WTC11 (cell line): ENCODE results near the gene MED26. TPM values are rescaled to one million over a fixed set of nuclear protein-coding genes. Genes with fewer than 3 reads are reported as not detected.

Source experiments
- ATAC-seq: fragments of 200-7000 bp; cut with Tn5 transposase; 2 replicates; pipeline ENCODE4 v1.10.0; 2021; ENCODE audit warnings: mild to moderate bottlenecking, moderate library complexity
- CTCF ChIA-PET: fragments of 300-600 bp; sonication (Branson Sonifier 250); formaldehyde crosslinking; loops from one replicate; lab custom pipeline; 2021; ENCODE audit warnings: antibody characterized with exemption; lab: Charles Lee
- POLR2A ChIA-PET: fragments of 350-600 bp; sonication (Branson Sonifier 250); formaldehyde crosslinking; loops from one replicate; lab custom pipeline; 2021; ENCODE audit warnings: antibody characterized with exemption; lab: Charles Lee
- DNase-seq: peaks from one replicate; pipeline ENCODE4 v3.0.0; 2021; ENCODE audit warnings: low spot score
- H3K27ac Mint-ChIP-seq: 2 replicates; pipeline ENCODE4 v1.8.0; 2021; ENCODE audit warnings: mixed read lengths
- H3K27me3 Mint-ChIP-seq: 2 replicates; pipeline ENCODE4 v1.8.0; 2021; ENCODE audit warnings: low read depth, mild to moderate bottlenecking, moderate library complexity, mixed read lengths
- H3K36me3 Mint-ChIP-seq: 2 replicates; pipeline ENCODE4 v1.8.0; 2021; ENCODE audit warnings: mixed read lengths
- H3K4me1 Mint-ChIP-seq: 2 replicates; pipeline ENCODE4 v1.8.0; 2022; ENCODE audit warnings: mixed read lengths
- H3K4me3 Mint-ChIP-seq: 2 replicates; pipeline ENCODE4 v1.8.0; 2021; ENCODE audit warnings: mild to moderate bottlenecking, moderate library complexity, mixed read lengths
- H3K9me3 Mint-ChIP-seq: 2 replicates; pipeline ENCODE4 v1.8.0; 2021; ENCODE audit warnings: mixed read lengths
- AR ChIP-seq: fragments of 250-450 bp; sonication (Bioruptor Pico); IDR thresholded peaks from 2 replicates; pipeline ENCODE4 v1.9.0; 2021; ENCODE audit warnings: mild to moderate bottlenecking
- ARID4B ChIP-seq: sonication (generic); formaldehyde crosslinking; IDR thresholded peaks from 2 replicates; pipeline ENCODE4 v1.8.0; 2023; ENCODE audit warnings: missing genetic modification reagents, mild to moderate bottlenecking, borderline replicate concordance
- CBFB ChIP-seq: sonication (generic); formaldehyde crosslinking; IDR thresholded peaks from 2 replicates; pipeline ENCODE4 v1.8.1; 2022; ENCODE audit warnings: mild to moderate bottlenecking, low read depth, missing genetic modification reagents
- CREB1 ChIP-seq: sonication (generic); formaldehyde crosslinking; IDR thresholded peaks from 2 replicates; pipeline ENCODE4 v1.8.0; 2023; ENCODE audit warnings: mild to moderate bottlenecking, missing genetic modification reagents
- E2F1 ChIP-seq: sonication (generic); formaldehyde crosslinking; IDR thresholded peaks from 2 replicates; pipeline ENCODE4 v1.8.0; 2022; ENCODE audit warnings: mild to moderate bottlenecking, missing genetic modification reagents
- EMX1 ChIP-seq: fragments of 250-450 bp; sonication (Bioruptor Pico); IDR thresholded peaks from 2 replicates; pipeline ENCODE4 v1.8.0; 2021; ENCODE audit warnings: mild to moderate bottlenecking
- GTF2I ChIP-seq: fragments of 250-450 bp; sonication (Bioruptor Pico); conservative IDR thresholded peaks from 2 replicates; pipeline ENCODE4 v1.4.0; 2021; ENCODE audit warnings: mild to moderate bottlenecking
- HMGXB4 ChIP-seq: sonication (generic); formaldehyde crosslinking; IDR thresholded peaks from 2 replicates; pipeline ENCODE4 v1.8.1; 2023; ENCODE audit warnings: mild to moderate bottlenecking, moderate library complexity, missing genetic modification reagents
- IRF1 ChIP-seq: sonication (generic); formaldehyde crosslinking; IDR thresholded peaks from 2 replicates; pipeline ENCODE4 v1.8.0; 2023; ENCODE audit warnings: missing genetic modification reagents
- MAX ChIP-seq: sonication (generic); formaldehyde crosslinking; IDR thresholded peaks from 2 replicates; pipeline ENCODE4 v1.8.0; 2022; ENCODE audit warnings: mild to moderate bottlenecking, missing genetic modification reagents
- MYBL2 ChIP-seq: sonication (generic); formaldehyde crosslinking; IDR thresholded peaks from 2 replicates; pipeline ENCODE4 v1.8.1; 2023; ENCODE audit warnings: mild to moderate bottlenecking, moderate library complexity, missing genetic modification reagents
- NFATC4 ChIP-seq: fragments of 250-450 bp; sonication (Bioruptor Pico); IDR thresholded peaks from 2 replicates; pipeline ENCODE4 v1.9.0; 2021; ENCODE audit warnings: mild to moderate bottlenecking
- NR1H2 ChIP-seq: sonication (generic); formaldehyde crosslinking; IDR thresholded peaks from 2 replicates; pipeline ENCODE4 v1.9.0; 2021; ENCODE audit warnings: mild to moderate bottlenecking, moderate library complexity, missing genetic modification reagents
- NR3C1 ChIP-seq: sonication (generic); formaldehyde crosslinking; conservative IDR thresholded peaks from 2 replicates; pipeline ENCODE4 v1.8.1; 2023; ENCODE audit warnings: low read depth, mild to moderate bottlenecking, missing genetic modification reagents
- SMAD3 ChIP-seq: sonication (generic); formaldehyde crosslinking; IDR thresholded peaks from 2 replicates; pipeline ENCODE4 v1.8.0; 2022; ENCODE audit warnings: missing genetic modification reagents, mild to moderate bottlenecking, borderline replicate concordance
- STAT6 ChIP-seq: sonication (generic); formaldehyde crosslinking; conservative IDR thresholded peaks from 2 replicates; pipeline ENCODE4 v1.8.1; 2023; ENCODE audit warnings: mild to moderate bottlenecking, low read depth, missing genetic modification reagents, moderate library complexity
- TEAD1 ChIP-seq: sonication (generic); formaldehyde crosslinking; IDR thresholded peaks from 2 replicates; pipeline ENCODE4 v1.8.0; 2022; ENCODE audit warnings: mild to moderate bottlenecking, missing genetic modification reagents
- ZBTB43 ChIP-seq: sonication (generic); formaldehyde crosslinking; IDR thresholded peaks from 2 replicates; pipeline ENCODE4 v1.8.1; 2023; ENCODE audit warnings: mild to moderate bottlenecking, missing genetic modification reagents
- ZNF425 ChIP-seq: fragments of 250-450 bp; sonication (Bioruptor Pico); conservative IDR thresholded peaks from 2 replicates; pipeline ENCODE4 v1.9.0; 2021; ENCODE audit warnings: mild to moderate bottlenecking
- total RNA-seq: library from RNA; stranded (reverse); gene quantifications from 3 replicates; pipeline ENCODE4 v1.2.3, GENCODE V29; 2021

Gene MED26
- total RNA-seq, 1 experiment from 2014 or later = 14.2 TPM

- no peaks in the 10 kb centered on the region for H3K9me3 Mint-ChIP-seq
- H3K27me3 Mint-ChIP-seq = no peaks in the 10 kb centered on the region
- POLR2A ChIA-PET = no interaction called here
- peaks cover 6% of the 10 kb centered on the region; the same call in 1 of the 2 replicates for H3K36me3 Mint-ChIP-seq
- no peak overlapping the region for H3K4me3 Mint-ChIP-seq
- CTCF ChIA-PET = no interaction called here
- H3K27ac Mint-ChIP-seq = peak overlapping the region; percentile 89
- DNase-seq (no peak), ATAC-seq (no peak)
- peaks cover 32% of the 10 kb centered on the region for H3K4me1 Mint-ChIP-seq
- TF ChIP-seq ZNF425 (no peak), MAX (CRISPR knock-in tag) (no peak), STAT6 (CRISPR knock-in tag) (no peak), AR (CRISPR knock-in tag) (no peak), NR3C1 (CRISPR knock-in tag) (no peak), IRF1 (CRISPR knock-in tag) (no peak), TEAD1 (CRISPR knock-in tag) (no peak), SMAD3 (CRISPR knock-in tag) (no peak), HMGXB4 (no peak), NR1H2 (no peak), MYBL2 (no peak), GTF2I (no peak), NFATC4 (CRISPR knock-in tag) (no peak), CREB1 (no peak), CBFB (CRISPR knock-in tag) (no peak), ARID4B (CRISPR knock-in tag) (no peak), EMX1 (CRISPR knock-in tag) (no peak), ZBTB43 (CRISPR knock-in tag) (no peak), E2F1 (CRISPR knock-in tag) (no peak)
Observed at GRCh38 chr19:16581145-16581970, 46.6 kb downstream of the MED26 start.
